Measurements from ENCODE around the gene HCN2.
"Not testable (repeated sequence)": the region's sequence is repeated elsewhere in the genome, so short reads cannot be mapped to it uniquely, and the experiment has no call there.

GRCh38 chr19:585146-585545 is 4.5 kb upstream of the HCN2 start:
- not testable (repeated sequence) for TF ChIP-seq CTCF, POLR2A (IDR thresholded peaks at IDR 0.05)
